Measurements from ENCODE around the gene CDH13. TPM values are rescaled to one million over a fixed set of nuclear protein-coding genes. Genes with fewer than 3 reads are reported as not detected.

The CDH13 gene
- polyA plus RNA-seq, 4 donors, result 9.4 to 16.6 (median 13.4) TPM

GRCh38 chr16:83136924-83137323 is 510.2 kb downstream of the CDH13 start:
- no peak for DNase-seq (ENCODE audit: low read depth in 4 of 4, low spot score in 2 of 4)

GRCh38 chr16:83137326-83137781 is 510.6 kb downstream of the CDH13 start:
- DNase-seq (ENCODE audit: low read depth in 4 of 4, low spot score in 2 of 4), result no peak

- DNase-seq (ENCODE audit: low read depth in 4 of 4, low spot score in 2 of 4), result no peak
Observed at GRCh38 chr16:83137894-83138293, 511.1 kb downstream of the CDH13 start.

- no peak for DNase-seq (ENCODE audit: low read depth in 4 of 4, low spot score in 2 of 4)
Observed at GRCh38 chr16:83138512-83138911, 511.7 kb downstream of the CDH13 start.

GRCh38 chr16:83138976-83139690 is 512.4 kb downstream of the CDH13 start:
- DNase-seq (ENCODE audit: low read depth in 4 of 4, low spot score in 2 of 4), result no peak

GRCh38 chr16:83143788-83144187 is 517.0 kb downstream of the CDH13 start:
- no peak for DNase-seq (ENCODE audit: low read depth in 4 of 4, low spot score in 2 of 4)

- no peak for DNase-seq (ENCODE audit: low read depth in 4 of 4, low spot score in 2 of 4)
Observed at GRCh38 chr16:83145297-83145696, 518.5 kb downstream of the CDH13 start.

- no peak for DNase-seq (ENCODE audit: low read depth in 4 of 4, low spot score in 2 of 4)
Observed at GRCh38 chr16:83147244-83147643, 520.5 kb downstream of the CDH13 start.

GRCh38 chr16:83158320-83158957 is 531.7 kb downstream of the CDH13 start:
- DNase-seq (ENCODE audit: low read depth in 4 of 4, low spot score in 2 of 4), result no peak

GRCh38 chr16:83159049-83159448 is 532.3 kb downstream of the CDH13 start:
- no peak for DNase-seq (ENCODE audit: low read depth in 4 of 4, low spot score in 2 of 4)

- DNase-seq (ENCODE audit: low read depth in 4 of 4, low spot score in 2 of 4), result no peak
Observed at GRCh38 chr16:83160287-83161020, 533.7 kb downstream of the CDH13 start.

- no peak for DNase-seq (ENCODE audit: low read depth in 4 of 4, low spot score in 2 of 4)
Observed at GRCh38 chr16:83162791-83163190, 536.0 kb downstream of the CDH13 start.

GRCh38 chr16:83164816-83165215 is 538.0 kb downstream of the CDH13 start:
- DNase-seq (ENCODE audit: low read depth in 4 of 4, low spot score in 2 of 4), result no peak

GRCh38 chr16:83171396-83171795 is 544.6 kb downstream of the CDH13 start:
- DNase-seq (ENCODE audit: low read depth in 4 of 4, low spot score in 2 of 4), result no peak

GRCh38 chr16:83174671-83175070 is 547.9 kb downstream of the CDH13 start:
- DNase-seq (ENCODE audit: low read depth in 4 of 4, low spot score in 2 of 4), result no peak

- DNase-seq (ENCODE audit: low read depth in 4 of 4, low spot score in 2 of 4), result no peak
Observed at GRCh38 chr16:83176802-83177201, 550.0 kb downstream of the CDH13 start.

- no peak for DNase-seq (ENCODE audit: low read depth in 4 of 4, low spot score in 2 of 4)
Observed at GRCh38 chr16:83185902-83186301, 559.1 kb downstream of the CDH13 start.

- DNase-seq (ENCODE audit: low read depth in 4 of 4, low spot score in 2 of 4), result no peak
Observed at GRCh38 chr16:83187405-83187804, 560.6 kb downstream of the CDH13 start.

GRCh38 chr16:83196796-83197195 is 570.0 kb downstream of the CDH13 start:
- DNase-seq (ENCODE audit: low read depth in 4 of 4, low spot score in 2 of 4), result no peak

GRCh38 chr16:83197450-83197849 is 570.7 kb downstream of the CDH13 start:
- DNase-seq (ENCODE audit: low read depth in 4 of 4, low spot score in 2 of 4), result no peak

- DNase-seq (ENCODE audit: low read depth in 4 of 4, low spot score in 2 of 4), result no peak
Observed at GRCh38 chr16:83198977-83199376, 572.2 kb downstream of the CDH13 start.

Data from left renal cortex interstitium (tissue), 4 donors.